Activated B cell treated with CpG ODN at 0.5 μM for 24 hours (primary cell): Measurements from ENCODE around the gene MDFIC. TPM values are rescaled to one million over a fixed set of nuclear protein-coding genes. Genes with fewer than 3 reads are reported as not detected.
A peak's percentile ranks its signal among the peaks of the same experiment; 100 is the strongest.

Experiments used
- ATAC-seq: fragments of 200-7000 bp; cut with Tn5 transposase; one replicate; pipeline ENCODE4 v1.10.0; 2021; ENCODE audit warnings: low read depth, mild to moderate bottlenecking, moderate library complexity
- CTCF ChIA-PET: fragments of 350-600 bp; sonication (Branson Sonifier 250); formaldehyde crosslinking; loops from one replicate; lab custom pipeline; 2021; ENCODE audit warnings: antibody characterized with exemption; lab: Charles Lee
- POLR2A ChIA-PET: fragments of 350-600 bp; sonication (Branson Sonifier 250); formaldehyde crosslinking; loops from one replicate; lab custom pipeline; 2021; ENCODE audit warnings: antibody characterized with exemption; lab: Charles Lee
- DNase-seq: peaks from one replicate; pipeline ENCODE4 v3.0.0; 2022
- H3K27ac Mint-ChIP-seq: one replicate; pipeline ENCODE4 v1.8.0; 2020; ENCODE audit warnings: mixed read lengths
- H3K27me3 Mint-ChIP-seq: one replicate; pipeline ENCODE4 v1.8.0; 2021; ENCODE audit warnings: mixed read lengths
- H3K36me3 Mint-ChIP-seq: one replicate; pipeline ENCODE4 v1.8.0; 2021; ENCODE audit warnings: low read depth, mixed read lengths
- H3K4me1 Mint-ChIP-seq: one replicate; pipeline ENCODE4 v1.8.0; 2021; ENCODE audit warnings: mixed read lengths
- H3K4me3 Mint-ChIP-seq: one replicate; pipeline ENCODE4 v1.8.0; 2020; ENCODE audit warnings: mild to moderate bottlenecking, mixed read lengths
- H3K9me3 Mint-ChIP-seq: one replicate; pipeline ENCODE4 v1.8.0; 2020; ENCODE audit warnings: mixed read lengths
- intact Hi-C: fragments of 100-400 bp; cut with micrococcal nuclease; formaldehyde crosslinking; loops from one replicate; pipeline ENCODE4 v1.15.1; 2024
- total RNA-seq: library from RNA; stranded (reverse); gene quantifications from 2 replicates; pipeline ENCODE4 v1.2.3, GENCODE V29; 2022
- TF ChIP-seq, protein P1 (sequence below): fragments of 200-600 bp; IDR thresholded peaks from one replicate; pipeline ENCODE4 v1.8.0; 2022; ENCODE audit warnings: antibody characterized with exemption, mild to moderate bottlenecking

Gene MDFIC
- total RNA-seq, 1 donor from 2014 or later = 139 TPM

DNA sequence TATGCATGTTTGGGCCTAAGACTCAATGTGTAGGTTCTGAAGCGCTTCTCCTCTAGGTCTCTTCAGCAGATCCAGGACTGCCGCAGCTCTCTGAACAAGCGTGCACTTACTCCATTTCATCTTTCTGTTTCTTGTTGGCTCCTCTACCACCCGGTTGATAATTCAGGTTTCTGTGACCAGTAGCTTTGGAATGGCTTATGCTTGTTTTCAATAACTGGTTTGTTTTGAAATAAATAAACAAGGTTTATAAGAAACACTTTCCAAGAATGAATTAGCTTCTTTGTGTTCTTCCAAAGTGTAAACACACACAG lies 1.5 kb downstream of the MDFIC start:
- peak overlapping the region; percentile 93 for H3K27ac Mint-ChIP-seq
- H3K27me3 Mint-ChIP-seq = no peaks in the 10 kb centered on the region
- peak overlapping the region; percentile 95 for H3K4me3 Mint-ChIP-seq
- ChIA-PET CTCF (interaction anchor here (0.8 to 3.5 kb wide), 3 partner anchors 16 to 84 kb away, joined by 3 to 28 read pairs (median 4); no protein-coding TSS in a partner anchor), POLR2A (interaction anchor here (0.8 to 3.8 kb wide), 6 partner anchors 10 to 59 kb away, joined by 3 to 53 read pairs (median 9); no protein-coding TSS in a partner anchor)
- DNase-seq (no peak), ATAC-seq (peak; percentile 27)
- peaks cover 40% of the 10 kb centered on the region for H3K36me3 Mint-ChIP-seq
- H3K9me3 Mint-ChIP-seq = no peaks in the 10 kb centered on the region
- H3K4me1 Mint-ChIP-seq = peaks cover 60% of the 10 kb centered on the region
- intact Hi-C loops = loop anchor here (1.0 to 10.0 kb wide), 4 partner anchors 8 to 1601 kb away; partner anchors contain the start of genes CAV1 and TES
- TF ChIP-seq, protein P1, sequence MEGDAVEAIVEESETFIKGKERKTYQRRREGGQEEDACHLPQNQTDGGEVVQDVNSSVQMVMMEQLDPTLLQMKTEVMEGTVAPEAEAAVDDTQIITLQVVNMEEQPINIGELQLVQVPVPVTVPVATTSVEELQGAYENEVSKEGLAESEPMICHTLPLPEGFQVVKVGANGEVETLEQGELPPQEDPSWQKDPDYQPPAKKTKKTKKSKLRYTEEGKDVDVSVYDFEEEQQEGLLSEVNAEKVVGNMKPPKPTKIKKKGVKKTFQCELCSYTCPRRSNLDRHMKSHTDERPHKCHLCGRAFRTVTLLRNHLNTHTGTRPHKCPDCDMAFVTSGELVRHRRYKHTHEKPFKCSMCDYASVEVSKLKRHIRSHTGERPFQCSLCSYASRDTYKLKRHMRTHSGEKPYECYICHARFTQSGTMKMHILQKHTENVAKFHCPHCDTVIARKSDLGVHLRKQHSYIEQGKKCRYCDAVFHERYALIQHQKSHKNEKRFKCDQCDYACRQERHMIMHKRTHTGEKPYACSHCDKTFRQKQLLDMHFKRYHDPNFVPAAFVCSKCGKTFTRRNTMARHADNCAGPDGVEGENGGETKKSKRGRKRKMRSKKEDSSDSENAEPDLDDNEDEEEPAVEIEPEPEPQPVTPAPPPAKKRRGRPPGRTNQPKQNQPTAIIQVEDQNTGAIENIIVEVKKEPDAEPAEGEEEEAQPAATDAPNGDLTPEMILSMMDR = no peak

DNA sequence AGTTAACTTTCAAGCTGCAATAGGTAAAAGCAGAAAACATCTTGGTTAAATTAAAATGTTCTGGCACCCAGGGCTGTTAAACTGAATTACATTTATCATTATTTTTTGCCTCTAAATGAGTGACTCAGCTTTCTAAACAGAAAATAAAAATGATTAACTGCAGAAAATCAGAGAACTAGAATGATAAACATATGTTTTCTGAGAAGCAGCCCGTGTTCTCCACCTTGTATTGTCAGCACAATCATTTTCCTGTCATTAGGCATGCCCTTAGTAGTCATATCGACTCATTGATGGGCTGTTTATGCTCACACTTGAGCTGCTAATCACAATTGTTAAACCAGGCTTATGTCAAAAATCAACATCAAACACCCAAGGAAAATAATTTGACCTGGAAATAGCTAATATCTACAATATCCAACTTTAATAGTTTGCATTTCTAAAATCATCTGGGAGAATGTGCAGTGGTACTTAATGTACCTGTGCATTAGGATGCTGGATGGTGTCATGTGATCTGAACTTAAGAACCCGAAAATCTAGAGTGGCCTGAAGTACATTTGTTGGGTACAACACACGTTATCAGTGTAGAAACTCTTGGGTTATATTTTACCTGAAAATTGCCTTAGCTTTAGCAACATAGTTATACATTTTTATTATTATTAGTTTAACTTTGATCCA lies 2.3 kb downstream of the MDFIC start:
- ATAC-seq = no peak
- POLR2A ChIA-PET = interaction anchor here (1.6 to 3.8 kb wide), 5 partner anchors 8 to 33 kb away, joined by 5 to 53 read pairs (median 12); no protein-coding TSS in a partner anchor
- H3K27me3 Mint-ChIP-seq = no peaks in the 10 kb centered on the region
- peak overlapping the region; percentile 95 for H3K4me3 Mint-ChIP-seq
- H3K4me1 Mint-ChIP-seq = peaks cover 53% of the 10 kb centered on the region
- no peak for DNase-seq
- H3K36me3 Mint-ChIP-seq = peaks cover 40% of the 10 kb centered on the region
- peak overlapping the region; percentile 93 for H3K27ac Mint-ChIP-seq
- intact Hi-C loops = loop anchor here (2.0 to 10.0 kb wide), 4 partner anchors 19 to 1601 kb away; partner anchors contain the start of genes CAV1 and TES
- CTCF ChIA-PET = interaction anchor here (0.8 to 3.5 kb wide), 4 partner anchors 9 to 83 kb away, joined by 3 to 28 read pairs (median 4); no protein-coding TSS in a partner anchor
- TF ChIP-seq, protein P1 = no peak
- no peaks in the 10 kb centered on the region for H3K9me3 Mint-ChIP-seq

DNA sequence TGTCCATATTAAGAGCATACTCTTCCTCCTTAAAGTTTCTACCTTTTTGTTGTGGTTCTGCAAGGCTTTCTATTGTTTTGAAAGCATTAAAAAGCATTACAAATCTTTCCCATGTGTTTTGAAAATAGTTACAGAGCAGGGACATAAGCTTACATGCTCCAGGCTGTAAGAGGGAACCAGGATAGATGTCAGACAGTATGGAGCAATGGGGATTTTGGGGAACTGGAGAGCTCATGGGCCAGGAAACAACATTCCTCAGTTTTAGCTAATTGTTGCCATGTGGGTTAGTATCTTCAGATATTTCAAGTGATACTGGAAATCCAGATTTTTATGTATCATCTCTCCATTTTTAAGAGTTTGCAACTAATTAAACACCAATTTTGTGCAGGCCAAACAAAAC lies 3.5 kb downstream of the MDFIC start:
- Mint-ChIP-seq H3K27ac (peak overlapping the region; percentile 85), H3K4me1 (peaks cover 43% of the 10 kb centered on the region), H3K36me3 (peaks cover 40% of the 10 kb centered on the region), H3K9me3 (no peaks in the 10 kb centered on the region), H3K4me3 (peak overlapping the region; percentile 85), H3K27me3 (no peaks in the 10 kb centered on the region)
- intact Hi-C loops = loop anchor here (1.0 to 10.0 kb wide), 4 partner anchors 9 to 1599 kb away; partner anchors contain the start of gene CAV1
- ChIA-PET POLR2A (interaction anchor here (1.7 kb wide), 1 partner anchor 9 kb away, joined by 12 read pairs; no protein-coding TSS in a partner anchor), CTCF (interaction anchor here (1.2 to 3.5 kb wide), 2 partner anchors 14 to 59 kb away, joined by 4 to 28 read pairs; no protein-coding TSS in a partner anchor)
- DNase-seq (no peak), ATAC-seq (no peak)
- TF ChIP-seq, protein P1 = no peak

DNA sequence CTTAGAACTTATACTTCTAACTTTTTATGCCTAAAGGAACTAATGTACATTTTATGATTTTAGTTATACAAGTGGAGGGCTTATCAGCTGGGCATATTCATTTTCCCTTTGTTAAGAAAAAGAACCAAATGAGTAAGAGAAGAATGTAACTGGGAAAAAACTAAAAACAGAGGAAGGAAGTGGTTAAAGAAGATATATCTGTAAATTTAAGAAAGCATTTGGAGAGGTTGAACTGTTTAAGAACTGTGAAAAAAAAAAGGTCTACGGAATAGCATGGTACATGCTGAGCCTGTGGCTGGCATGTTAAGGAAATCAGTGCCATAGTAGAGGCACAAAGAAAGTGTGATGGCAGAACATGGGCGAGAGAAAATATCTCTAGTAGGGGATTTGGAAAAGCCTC lies 6.2 kb downstream of the MDFIC start:
- ATAC-seq (no peak), DNase-seq (no peak)
- ChIA-PET CTCF (interaction anchor here (1.5 to 2.9 kb wide), 2 partner anchors 11 to 62 kb away, joined by 7 to 10 read pairs; no protein-coding TSS in a partner anchor), POLR2A (interaction anchor here (1.6 kb wide), 1 partner anchor 8 kb away, joined by 5 read pairs; no protein-coding TSS in a partner anchor)
- no peak overlapping the region for H3K27ac Mint-ChIP-seq
- H3K4me1 Mint-ChIP-seq = peaks cover 32% of the 10 kb centered on the region
- no peaks in the 10 kb centered on the region for H3K27me3 Mint-ChIP-seq
- TF ChIP-seq, protein P1 = no peak
- H3K9me3 Mint-ChIP-seq = no peaks in the 10 kb centered on the region
- intact Hi-C loops = loop anchor here (10.0 kb wide), 2 partner anchors 1227 to 1597 kb away; partner anchors contain the start of gene CAV1
- H3K4me3 Mint-ChIP-seq = no peak overlapping the region
- H3K36me3 Mint-ChIP-seq = peaks cover 41% of the 10 kb centered on the region

DNA sequence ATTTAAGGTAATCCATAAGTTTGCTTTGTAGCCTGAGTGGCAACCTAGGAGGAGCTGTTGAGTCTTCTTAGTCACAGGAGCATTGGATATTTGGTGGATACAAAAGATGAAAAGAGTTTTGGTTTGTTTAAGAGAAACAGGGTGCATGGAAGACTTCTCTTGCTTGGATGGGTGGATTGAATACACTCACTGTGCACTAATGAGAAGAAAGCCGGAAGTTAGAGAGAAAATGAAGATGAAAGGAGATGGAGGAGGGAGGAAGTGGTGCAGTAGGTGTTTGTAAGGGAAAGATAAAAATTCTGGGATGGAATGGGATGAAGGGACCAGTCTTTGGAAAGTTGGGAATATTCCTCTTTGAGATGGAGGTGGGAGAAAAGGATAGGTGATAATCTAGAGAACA lies 7.7 kb downstream of the MDFIC start:
- Mint-ChIP-seq H3K27ac (no peak overlapping the region), H3K4me1 (peaks cover 24% of the 10 kb centered on the region), H3K4me3 (no peak overlapping the region), H3K36me3 (peaks cover 40% of the 10 kb centered on the region), H3K27me3 (no peaks in the 10 kb centered on the region), H3K9me3 (no peaks in the 10 kb centered on the region)
- TF ChIP-seq, protein P1 = no peak
- intact Hi-C loops = loop anchor here (10.0 kb wide), 2 partner anchors 1225 to 1595 kb away; partner anchors contain the start of gene CAV1
- CTCF ChIA-PET = no interaction called here
- DNase-seq (no peak), ATAC-seq (no peak)
- POLR2A ChIA-PET = interaction anchor here (1.6 kb wide), 1 partner anchor 10 kb away, joined by 5 read pairs; no protein-coding TSS in a partner anchor
